CD4-positive, CD25-positive, alpha-beta regulatory T cell (primary cell): ENCODE data around the gene TTF1. TPM values are rescaled to one million over a fixed set of nuclear protein-coding genes. Genes with fewer than 3 reads are reported as not detected.

Experiments
- ATAC-seq, 2 donors: fragments of 150-1000 bp; cut with Tn5 transposase; one replicate each; pipeline ENCODE4 v1.10.0; 2021; ENCODE audit warnings: low read depth in 2 of 2, moderate number of reproducible peaks in 2 of 2, moderate library complexity in 1 of 2
- DNase-seq, 3 donors: peaks; one replicate each; pipeline versions ENCODE4 v3.0.0 to v3.0.0-alpha.2; 2012 to 2022; ENCODE audit warnings: mixed read lengths in 1 of 3
- H3K27ac ChIP-seq: one replicate; pipeline ENCODE4 v1.7.0; 2013; ENCODE audit warnings: mild to moderate bottlenecking, low read length; ENCODE audit not compliant: insufficient read depth, poor library complexity, severe bottlenecking
- H3K27me3 ChIP-seq: one replicate; pipeline ENCODE4 v1.7.0; 2013; ENCODE audit warnings: low read length; ENCODE audit not compliant: control insufficient read depth, insufficient read depth
- H3K36me3 ChIP-seq: one replicate; pipeline ENCODE4 v1.7.0; 2013; ENCODE audit warnings: mild to moderate bottlenecking, low read length, moderate library complexity; ENCODE audit not compliant: control insufficient read depth, insufficient read depth
- H3K4me1 ChIP-seq: 2 replicates; pipeline ENCODE4 v1.7.0; 2013; ENCODE audit warnings: mild to moderate bottlenecking, low read length; ENCODE audit not compliant: insufficient read depth, control insufficient read depth, poor library complexity, severe bottlenecking
- H3K4me3 ChIP-seq: one replicate; pipeline ENCODE4 v1.7.0; 2013; ENCODE audit warnings: low read depth, mild to moderate bottlenecking, low read length, moderate library complexity
- H3K9me3 ChIP-seq, 2 experiments: 1 replicate in 1 of 2; 2 replicates in 1 of 2; pipeline ENCODE4 v1.7.0; 2013; ENCODE audit warnings: low read length in 2 of 2, mild to moderate bottlenecking in 1 of 2, moderate library complexity in 1 of 2; ENCODE audit not compliant: control insufficient read depth in 2 of 2
- H3K27ac Mint-ChIP-seq, 3 donors: one replicate each; pipeline ENCODE4 v1.8.0; 2020 to 2022; ENCODE audit warnings: mild to moderate bottlenecking in 3 of 3, mixed read lengths in 3 of 3, moderate library complexity in 2 of 3
- H3K27me3 Mint-ChIP-seq: one replicate; pipeline ENCODE4 v1.8.0; 2022; ENCODE audit warnings: mild to moderate bottlenecking, mixed read lengths
- H3K36me3 Mint-ChIP-seq: one replicate; pipeline ENCODE4 v1.8.0; 2020; ENCODE audit warnings: mixed read lengths
- H3K4me1 Mint-ChIP-seq, 4 donors: one replicate each; pipeline ENCODE4 v1.8.0; 2020 to 2022; ENCODE audit warnings: mixed read lengths in 4 of 4, mild to moderate bottlenecking in 1 of 4
- H3K4me3 Mint-ChIP-seq, 4 donors: one replicate each; pipeline ENCODE4 v1.8.0; 2020 to 2022; ENCODE audit warnings: mild to moderate bottlenecking in 4 of 4, mixed read lengths in 4 of 4, moderate library complexity in 3 of 4
- H3K9me3 Mint-ChIP-seq, 7 donors: one replicate each; pipeline ENCODE4 v1.8.0; 2020 to 2022; ENCODE audit warnings: mixed read lengths in 7 of 7, mild to moderate bottlenecking in 3 of 7, moderate library complexity in 2 of 7
- polyA plus RNA-seq, 4 donors: library from polyadenylated mRNA; unstranded; fragments of 300-500 nt; fragmentation: Illumina TruSeq; gene quantifications; one replicate each; pipeline ENCODE4 v1.2.3, GENCODE V29; 2021
- total RNA-seq: library from RNA; stranded (reverse); gene quantifications from one replicate; pipeline ENCODE4 v1.2.3, GENCODE V29; 2022

The TTF1 gene
- total and polyA plus RNA-seq, 5 donors from 2014 or later, result 5.1 to 16.9 (median 6.3) TPM

GRCh38 chr9:132424857-132425674, 18.4 kb upstream of the TTF1 start:
- Histone ChIP-seq H3K9me3 (no peaks in the 10 kb centered on the region), H3K4me1 (no peaks in the 10 kb centered on the region), H3K36me3 (no peaks in the 10 kb centered on the region), H3K4me3 (no peak overlapping the region), H3K27me3 (peaks cover 11% of the 10 kb centered on the region), H3K27ac (no peak overlapping the region)
- no peaks in the 10 kb centered on the region for H3K4me1 Mint-ChIP-seq
- ATAC-seq (no peak), DNase-seq (no peak)
- peaks cover 52% of the 10 kb centered on the region for H3K27me3 Mint-ChIP-seq
- H3K36me3 Mint-ChIP-seq, result no peaks in the 10 kb centered on the region
- H3K4me3 Mint-ChIP-seq, result no peak overlapping the region
- no peak overlapping the region for H3K27ac Mint-ChIP-seq
- H3K9me3 Mint-ChIP-seq, result peaks cover 0 to 9% (median 0%) of the 10 kb centered on the region in 7 donors

GRCh38 chr9:132423503-132423902, 16.9 kb upstream of the TTF1 start:
- Mint-ChIP-seq H3K4me3 (no peak overlapping the region), H3K4me1 (no peaks in the 10 kb centered on the region), H3K9me3 (peaks cover 0 to 9% (median 0%) of the 10 kb centered on the region in 7 donors), H3K27ac (no peak overlapping the region), H3K27me3 (peaks cover 47% of the 10 kb centered on the region), H3K36me3 (no peaks in the 10 kb centered on the region)
- Histone ChIP-seq H3K9me3 (no peaks in the 10 kb centered on the region), H3K36me3 (no peaks in the 10 kb centered on the region), H3K27me3 (peaks cover 12% of the 10 kb centered on the region), H3K4me1 (no peaks in the 10 kb centered on the region), H3K4me3 (no peak overlapping the region), H3K27ac (no peak overlapping the region)
- DNase-seq (no peak), ATAC-seq (no peak)

- Mint-ChIP-seq H3K4me3 (no peak overlapping the region), H3K27me3 (peaks cover 50% of the 10 kb centered on the region), H3K4me1 (no peaks in the 10 kb centered on the region), H3K27ac (no peak overlapping the region), H3K36me3 (no peaks in the 10 kb centered on the region), H3K9me3 (peaks cover 0 to 9% (median 0%) of the 10 kb centered on the region in 7 donors)
- Histone ChIP-seq H3K27ac (no peak overlapping the region), H3K27me3 (peaks cover 14% of the 10 kb centered on the region), H3K4me3 (no peak overlapping the region), H3K4me1 (no peaks in the 10 kb centered on the region), H3K36me3 (no peaks in the 10 kb centered on the region), H3K9me3 (no peaks in the 10 kb centered on the region)
- no peak for DNase-seq
- no peak for ATAC-seq
Measured at GRCh38 chr9:132422574-132422973, 15.9 kb upstream of the TTF1 start.

GRCh38 chr9:132418726-132419363, 12.2 kb upstream of the TTF1 start:
- H3K36me3 ChIP-seq, result no peaks in the 10 kb centered on the region
- Mint-ChIP-seq H3K9me3 (no peaks in the 10 kb centered on the region), H3K27ac (no peak overlapping the region), H3K27me3 (peaks cover 45% of the 10 kb centered on the region), H3K4me1 (no peaks in the 10 kb centered on the region), H3K36me3 (no peaks in the 10 kb centered on the region), H3K4me3 (no peak overlapping the region)
- no peak overlapping the region for H3K4me3 ChIP-seq
- no peaks in the 10 kb centered on the region for H3K9me3 ChIP-seq
- no peak overlapping the region for H3K27ac ChIP-seq
- no peaks in the 10 kb centered on the region for H3K4me1 ChIP-seq
- H3K27me3 ChIP-seq, result peaks cover 15% of the 10 kb centered on the region
- ATAC-seq (no peak), DNase-seq (no peak)

- H3K27ac Mint-ChIP-seq, result no peak overlapping the region
- H3K9me3 Mint-ChIP-seq, result no peaks in the 10 kb centered on the region
- H3K27me3 ChIP-seq, result peaks cover 36% of the 10 kb centered on the region
Measured at GRCh38 chr9:132415181-132415580, 8.5 kb upstream of the TTF1 start.

GRCh38 chr9:132414731-132415130, 8.1 kb upstream of the TTF1 start:
- H3K27ac Mint-ChIP-seq, result no peak overlapping the region
- ATAC-seq (no peak), DNase-seq (no peak)
- H3K9me3 ChIP-seq, result no peaks in the 10 kb centered on the region
- H3K36me3 Mint-ChIP-seq, result no peaks in the 10 kb centered on the region
- peaks cover 4 to 17% (median 13%) of the 10 kb centered on the region in 4 donors for H3K4me1 Mint-ChIP-seq
- H3K27me3 ChIP-seq, result peaks cover 36% of the 10 kb centered on the region
- no peaks in the 10 kb centered on the region for H3K9me3 Mint-ChIP-seq
- peaks cover 73% of the 10 kb centered on the region for H3K27me3 Mint-ChIP-seq
- no peak overlapping the region for H3K27ac ChIP-seq
- no peak overlapping the region for H3K4me3 ChIP-seq
- H3K4me1 ChIP-seq, result peaks cover 26% of the 10 kb centered on the region
- no peak overlapping the region for H3K4me3 Mint-ChIP-seq
- no peaks in the 10 kb centered on the region for H3K36me3 ChIP-seq

More at GRCh38 chr9:132415181-132415580, 8.5 kb upstream of the TTF1 start:
- Histone ChIP-seq H3K9me3 (no peaks in the 10 kb centered on the region), H3K4me1 (peaks cover 21% of the 10 kb centered on the region), H3K27ac (no peak overlapping the region), H3K4me3 (no peak overlapping the region), H3K36me3 (no peaks in the 10 kb centered on the region)
- Mint-ChIP-seq H3K4me1 (peaks cover 4 to 17% (median 13%) of the 10 kb centered on the region in 4 donors), H3K27me3 (peaks cover 73% of the 10 kb centered on the region), H3K4me3 (no peak overlapping the region), H3K36me3 (no peaks in the 10 kb centered on the region)
- no peak for ATAC-seq
- DNase-seq, result no peak

- Histone ChIP-seq H3K9me3 (no peaks in the 10 kb centered on the region), H3K27ac (no peak overlapping the region), H3K36me3 (no peaks in the 10 kb centered on the region), H3K4me1 (peaks cover 29% of the 10 kb centered on the region), H3K27me3 (peaks cover 43% of the 10 kb centered on the region), H3K4me3 (no peak overlapping the region)
- H3K4me3 Mint-ChIP-seq, result no peak overlapping the region
- H3K36me3 Mint-ChIP-seq, result no peaks in the 10 kb centered on the region
- no peak overlapping the region for H3K27ac Mint-ChIP-seq
- no peak for ATAC-seq
- peaks cover 78% of the 10 kb centered on the region for H3K27me3 Mint-ChIP-seq
- no peaks in the 10 kb centered on the region for H3K9me3 Mint-ChIP-seq
- no peak for DNase-seq
- H3K4me1 Mint-ChIP-seq, result peaks cover 4 to 25% (median 17%) of the 10 kb centered on the region in 4 donors
Measured at GRCh38 chr9:132413926-132414325, 7.3 kb upstream of the TTF1 start.
